BJ (cell line): Measurements from ENCODE around the gene HOXA5. TPM values are rescaled to one million over a fixed set of nuclear protein-coding genes. Genes with fewer than 3 reads are reported as not detected.

ENCODE experiments used
- CTCF ChIA-PET: fragments of 350-600 bp; formaldehyde crosslinking; extraction: SDS; loops from one replicate; lab custom pipeline; 2021; ENCODE audit warnings: antibody characterized with exemption, inconsistent platforms; lab: Yijun Ruan, JAX
- POLR2A ChIA-PET: fragments of 300-600 bp; sonication (Branson Sonifier 250); formaldehyde crosslinking; extraction: SDS; loops from one replicate; lab custom pipeline; 2021; ENCODE audit warnings: antibody characterized with exemption; lab: Charles Lee
- DNase-seq: peaks from one replicate; pipeline ENCODE4 v3.0.0-alpha.2; 2011; ENCODE audit warnings: low read depth
- H3K27me3 ChIP-seq: 2 replicates; pipeline ENCODE4 v1.6.0; 2011; ENCODE audit warnings: low read length; ENCODE audit not compliant: control insufficient read depth, insufficient read depth
- H3K36me3 ChIP-seq: 2 replicates; pipeline ENCODE4 v1.5.1; 2011; ENCODE audit warnings: low read length; ENCODE audit not compliant: control insufficient read depth, insufficient read depth
- H3K4me3 ChIP-seq: 2 replicates; pipeline ENCODE4 v1.5.1; 2011; ENCODE audit warnings: low read depth, mild to moderate bottlenecking, control low read depth, low read length
- CTCF ChIP-seq: IDR thresholded peaks from 2 replicates; pipeline ENCODE4 v1.5.1; 2011; ENCODE audit warnings: low read depth, mild to moderate bottlenecking, control low read depth, inconsistent platforms, low read length, moderate library complexity; ENCODE audit not compliant: insufficient read depth
- polyA plus RNA-seq: library from polyadenylated mRNA; depleted of rRNA; stranded (reverse); fragments of >200 nt; gene quantifications from 2 replicates; pipeline ENCODE4 v1.2.3, GENCODE V29; 2011

The HOXA5 gene
- polyA plus RNA-seq, 1 experiment = 1.2 TPM

- DNase-seq = no peak
- TF ChIP-seq CTCF = no peak
- Histone ChIP-seq H3K36me3 (peaks cover 19% of the 10 kb centered on the region), H3K4me3 (peak overlapping the region; percentile 72), H3K27me3 (no peaks in the 10 kb centered on the region)
- ChIA-PET CTCF (interaction anchor here (1.2 to 16.1 kb wide), 7 partner anchors 10 to 890 kb away, joined by 3 to 187 read pairs (median 7); partner anchors contain the start of genes HOXA11 and HOXA5), POLR2A (interaction anchor here (0.5 to 1.0 kb wide), 4 partner anchors 12 to 931 kb away, joined by 3 to 5 read pairs (median 4); no protein-coding TSS in a partner anchor)
These were observed 22.6 kb upstream of the HOXA5 start for GRCh38 chr7:27165996-27166530.

DNA sequence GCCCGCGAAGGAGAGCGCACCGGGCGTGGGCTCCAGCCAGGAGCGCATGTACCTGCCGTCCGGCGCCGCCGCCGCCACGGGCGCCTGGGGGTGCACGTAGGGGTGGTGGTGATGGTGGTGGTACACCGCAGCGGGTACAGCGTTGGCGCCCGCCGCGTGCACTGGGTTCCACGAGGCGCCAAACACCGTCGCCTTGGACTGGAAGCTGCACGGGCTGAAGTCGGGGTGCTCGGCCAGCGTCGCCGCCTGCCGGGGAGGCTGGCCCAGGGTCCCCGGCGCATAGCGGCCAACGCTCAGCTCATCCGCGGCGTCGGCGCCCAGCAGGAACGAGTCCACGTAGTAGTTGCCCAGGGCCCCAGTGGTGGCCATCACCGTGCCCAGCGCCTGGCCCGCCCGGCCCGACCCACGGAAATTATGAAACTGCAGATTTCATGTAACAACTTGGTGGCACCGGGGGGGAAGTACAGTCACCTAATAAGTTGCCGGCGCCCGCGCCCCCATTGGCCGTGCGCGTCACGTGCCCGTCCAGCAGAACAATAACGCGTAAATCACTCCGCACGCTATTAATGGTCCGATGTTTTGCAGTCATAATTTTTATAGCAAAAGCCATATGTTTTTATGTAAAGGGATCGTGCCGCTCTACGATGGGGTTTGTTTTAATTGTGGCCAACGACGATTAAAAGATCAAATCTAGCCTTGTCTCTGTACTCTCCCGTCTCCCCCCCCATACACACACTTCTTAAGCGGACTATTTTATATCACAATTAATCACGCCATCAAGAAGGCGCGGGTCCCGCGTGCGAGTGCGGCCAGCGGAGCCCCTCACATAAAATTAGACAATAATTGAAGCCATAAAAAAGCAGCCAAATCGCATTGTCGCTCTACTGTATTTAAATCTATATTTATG lies 21.9 kb upstream of the HOXA5 start, which contains the start of gene HOXA9:
Gene HOXA9 (minus strand): TSS at position 449 of the 907 bp plus-strand sequence. CDS start 80 bp downstream, at position 369.
- ChIA-PET POLR2A (interaction anchor here (0.5 to 1.0 kb wide), 5 partner anchors 13 to 966 kb away, joined by 3 to 5 read pairs (median 3); no protein-coding TSS in a partner anchor), CTCF (interaction anchor here (1.2 to 16.1 kb wide), 6 partner anchors 10 to 31 kb away, joined by 3 to 187 read pairs (median 8); partner anchors contain the start of genes HOXA11 and HOXA5)
- Histone ChIP-seq H3K27me3 (no peaks in the 10 kb centered on the region), H3K4me3 (peak within 1 kb of the TSS; percentile 72), H3K36me3 (peaks cover 19% of the 10 kb centered on the region)
- DNase-seq = peak; percentile 93
- no peak for TF ChIP-seq CTCF

DNA sequence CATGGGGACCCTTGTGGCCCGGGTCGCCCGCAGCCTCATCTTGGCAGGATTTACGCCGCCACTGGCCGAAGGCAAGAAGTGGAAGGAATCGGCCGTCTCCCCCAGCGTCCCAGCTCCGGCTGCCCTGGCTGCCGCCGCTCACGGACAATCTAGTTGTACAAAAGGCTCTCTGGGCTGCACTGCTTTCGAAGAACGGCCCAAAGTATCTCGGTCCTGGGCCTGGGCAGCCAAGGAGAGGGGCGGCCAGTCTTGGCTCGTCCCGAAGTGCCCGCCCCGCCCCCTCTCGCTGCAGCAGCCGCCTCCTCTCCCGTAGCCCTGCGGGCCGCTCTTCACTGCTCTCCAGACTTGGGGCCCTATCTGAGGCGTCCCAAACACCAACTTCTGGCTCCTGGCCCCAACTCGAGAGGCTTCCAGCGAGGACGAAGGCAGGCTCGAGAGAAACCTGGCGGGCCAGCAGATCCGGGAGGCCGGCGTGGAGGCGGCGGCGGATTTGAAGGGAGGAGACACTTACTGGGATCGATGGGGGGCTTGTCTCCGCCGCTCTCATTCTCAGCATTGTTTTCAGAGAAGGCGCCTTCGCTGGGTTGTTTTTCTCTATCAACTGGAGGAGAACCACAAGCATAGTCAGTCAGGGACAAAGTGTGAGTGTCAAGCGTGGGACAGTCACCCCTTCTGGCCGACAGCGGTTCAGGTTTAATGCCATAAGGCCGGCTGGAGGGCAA lies 21.0 kb upstream of the HOXA5 start:
- Histone ChIP-seq H3K27me3 (no peaks in the 10 kb centered on the region), H3K36me3 (peaks cover 19% of the 10 kb centered on the region), H3K4me3 (peak overlapping the region; percentile 72)
- DNase-seq = no peak
- TF ChIP-seq CTCF = 0 out of 2 replicates have a peak, but pooled peaks have one; percentile 3
- ChIA-PET CTCF (interaction anchor here (1.2 to 16.1 kb wide), 3 partner anchors 14 to 23 kb away, joined by 5 to 187 read pairs (median 8); partner anchors contain the start of gene HOXA11), POLR2A (no interaction called here)

DNA sequence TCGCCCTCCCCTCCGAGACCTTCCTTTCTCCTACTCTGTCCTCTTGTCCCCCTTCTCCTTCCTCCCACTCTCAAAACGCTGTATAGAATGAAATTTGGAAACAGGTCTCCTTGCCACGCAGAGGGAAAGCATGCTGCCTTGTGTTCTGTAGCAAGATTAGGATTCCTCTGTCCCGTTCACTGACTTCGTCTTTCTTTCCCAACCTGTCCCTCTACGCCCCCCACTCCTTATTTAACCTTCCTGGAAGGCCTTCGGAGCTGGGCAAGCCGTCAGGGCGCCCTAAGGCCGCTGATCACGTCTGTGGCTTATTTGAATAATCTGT lies 20.5 kb upstream of the HOXA5 start:
- Histone ChIP-seq H3K4me3 (peak overlapping the region; percentile 72), H3K36me3 (peaks cover 17% of the 10 kb centered on the region), H3K27me3 (no peaks in the 10 kb centered on the region)
- no peak for TF ChIP-seq CTCF
- DNase-seq = no peak
- ChIA-PET CTCF (interaction anchor here (1.2 to 4.0 kb wide), 2 partner anchors 13 to 15 kb away, joined by 5 to 74 read pairs; partner anchors contain the start of gene HOXA3), POLR2A (no interaction called here)
